GM19351 (cell line): ENCODE results near the gene SPSB1.

Source experiments
- ATAC-seq: cut with Tn5 transposase; IDR thresholded peaks from one replicate; pipeline ENCODE4 v1.9.1; 2021; ENCODE audit warnings: mild to moderate bottlenecking, moderate library complexity; ENCODE audit not compliant: unreplicated experiment

Gene SPSB1

GRCh38 chr1:9278585-9279153, 14.0 kb upstream of the SPSB1 start:
- no peak for ATAC-seq

- ATAC-seq, result no peak
These were observed 13.4 kb upstream of the SPSB1 start for GRCh38 chr1:9279172-9279840.

- ATAC-seq, result no peak
These were observed 12.5 kb upstream of the SPSB1 start for GRCh38 chr1:9280015-9280860.

GRCh38 chr1:9281071-9281827, 11.4 kb upstream of the SPSB1 start:
- ATAC-seq, result no peak

- ATAC-seq, result no peak
These were observed 10.6 kb upstream of the SPSB1 start for GRCh38 chr1:9281908-9282695.

- ATAC-seq, result no peak
These were observed 10.1 kb upstream of the SPSB1 start for GRCh38 chr1:9282696-9282955.

GRCh38 chr1:9284061-9284460, 8.6 kb upstream of the SPSB1 start:
- ATAC-seq, result no peak

- ATAC-seq, result no peak
These were observed 6.1 kb upstream of the SPSB1 start for GRCh38 chr1:9286556-9286955.

GRCh38 chr1:9289090-9289534, 3.6 kb upstream of the SPSB1 start:
- ATAC-seq, result no peak

GRCh38 chr1:9289711-9290485, 2.8 kb upstream of the SPSB1 start:
- no peak for ATAC-seq

- no peak for ATAC-seq
These were observed 757 bp upstream of the SPSB1 start for GRCh38 chr1:9291914-9292360.

GRCh38 chr1:9293241-9293532, 493 bp downstream of the SPSB1 start:
- no peak for ATAC-seq

GRCh38 chr1:9293533-9294404, 1.1 kb downstream of the SPSB1 start:
- ATAC-seq, result no peak

GRCh38 chr1:9294405-9294773, 1.7 kb downstream of the SPSB1 start:
- no peak for ATAC-seq

- ATAC-seq, result peak; percentile 52
These were observed 2.4 kb downstream of the SPSB1 start for GRCh38 chr1:9294910-9295636.

GRCh38 chr1:9295884-9296283, 3.2 kb downstream of the SPSB1 start:
- ATAC-seq, result no peak

- ATAC-seq, result no peak
These were observed 4.2 kb downstream of the SPSB1 start for GRCh38 chr1:9296850-9297249.

GRCh38 chr1:9297831-9298230, 5.1 kb downstream of the SPSB1 start:
- ATAC-seq, result no peak

GRCh38 chr1:9298282-9298681, 5.6 kb downstream of the SPSB1 start:
- ATAC-seq, result no peak
